ENCODE data around the gene ABAT.

Gene ABAT

GRCh38 chr16:8717892-8718415 lies 43.5 kb downstream of the ABAT start:
- DNase-seq (ENCODE audit: low read depth): no peak

GRCh38 chr16:8718851-8719680 lies 44.6 kb downstream of the ABAT start:
- no peak for DNase-seq (ENCODE audit: low read depth)

DNA sequence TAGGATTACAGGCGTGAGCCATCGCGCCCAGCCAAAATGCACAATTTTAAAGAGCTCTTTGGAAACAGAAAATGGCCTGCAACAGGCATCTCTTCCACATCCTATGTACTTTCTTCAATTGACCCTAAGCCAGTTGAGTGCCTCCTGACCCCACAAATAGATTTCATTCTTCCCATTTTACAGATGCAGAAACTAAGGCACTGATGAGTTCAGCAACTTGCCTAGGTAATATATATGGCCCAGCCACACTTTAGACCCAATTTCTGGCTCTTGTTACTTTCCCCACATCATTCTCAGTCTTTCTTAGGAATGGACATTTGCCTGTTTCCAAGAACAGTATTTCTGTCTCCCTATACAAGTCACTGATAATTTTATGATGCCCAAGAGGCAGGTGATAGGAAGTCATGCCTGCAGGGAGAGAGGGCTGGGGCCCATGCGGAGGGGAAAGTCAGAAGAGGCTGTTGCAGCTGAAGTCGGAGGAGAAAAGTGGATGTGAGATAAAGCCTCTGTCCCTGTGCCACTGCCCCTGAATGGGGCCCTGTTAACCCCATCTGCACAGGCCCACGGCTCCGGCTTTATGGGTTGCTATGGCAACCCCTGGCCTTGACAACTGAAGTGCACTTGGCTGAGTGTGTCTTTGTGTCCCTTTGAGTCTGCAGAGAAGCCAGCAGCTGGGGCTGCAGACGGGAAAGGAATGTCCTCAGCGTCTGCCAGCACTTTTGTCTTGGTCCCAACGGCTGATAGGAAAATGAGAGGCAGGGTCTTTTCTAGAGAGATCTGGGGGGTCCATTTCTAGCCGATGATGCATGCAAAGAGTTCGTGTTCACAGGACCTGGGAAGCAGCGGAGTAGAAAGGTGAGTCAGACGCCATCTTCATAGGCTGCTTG lies 45.9 kb downstream of the ABAT start:
- no peak for DNase-seq (ENCODE audit: low read depth)

DNA sequence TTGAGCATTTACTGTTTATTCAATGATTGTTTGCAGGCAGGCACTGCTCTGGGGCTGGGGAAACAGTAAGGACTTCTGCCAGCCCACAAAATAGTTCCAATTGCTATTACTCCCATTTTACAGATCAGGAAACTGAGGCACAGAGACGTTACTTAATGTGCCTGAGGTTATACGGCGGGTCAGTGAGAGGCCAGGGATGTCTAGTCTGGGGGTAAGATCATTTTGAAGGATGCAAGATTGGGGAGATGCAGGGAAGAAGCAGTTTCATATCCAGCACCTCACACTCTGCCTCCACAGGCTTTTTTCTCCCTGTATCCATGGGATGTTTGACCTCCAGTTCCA lies 46.5 kb downstream of the ABAT start:
- no peak for DNase-seq (ENCODE audit: low read depth)

GRCh38 chr16:8721336-8722024 lies 47.1 kb downstream of the ABAT start:
- DNase-seq (ENCODE audit: low read depth): no peak

DNA sequence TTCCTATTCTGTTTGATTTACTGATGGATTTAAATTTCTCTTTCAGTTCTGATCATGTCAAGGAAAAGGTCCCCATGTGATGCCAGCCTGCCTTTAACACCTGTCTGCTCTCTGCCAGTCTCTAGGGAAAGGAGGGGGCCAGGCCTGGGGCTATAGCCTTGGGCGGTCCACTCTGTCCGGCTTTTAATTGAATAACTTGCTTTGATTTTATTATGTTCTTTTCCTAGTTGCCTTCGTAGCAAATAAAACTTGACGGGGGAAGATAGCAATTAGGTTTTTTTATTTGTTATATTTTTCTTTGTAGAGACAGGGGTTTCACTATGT lies 47.6 kb downstream of the ABAT start:
- DNase-seq (ENCODE audit: low read depth): no peak

DNA sequence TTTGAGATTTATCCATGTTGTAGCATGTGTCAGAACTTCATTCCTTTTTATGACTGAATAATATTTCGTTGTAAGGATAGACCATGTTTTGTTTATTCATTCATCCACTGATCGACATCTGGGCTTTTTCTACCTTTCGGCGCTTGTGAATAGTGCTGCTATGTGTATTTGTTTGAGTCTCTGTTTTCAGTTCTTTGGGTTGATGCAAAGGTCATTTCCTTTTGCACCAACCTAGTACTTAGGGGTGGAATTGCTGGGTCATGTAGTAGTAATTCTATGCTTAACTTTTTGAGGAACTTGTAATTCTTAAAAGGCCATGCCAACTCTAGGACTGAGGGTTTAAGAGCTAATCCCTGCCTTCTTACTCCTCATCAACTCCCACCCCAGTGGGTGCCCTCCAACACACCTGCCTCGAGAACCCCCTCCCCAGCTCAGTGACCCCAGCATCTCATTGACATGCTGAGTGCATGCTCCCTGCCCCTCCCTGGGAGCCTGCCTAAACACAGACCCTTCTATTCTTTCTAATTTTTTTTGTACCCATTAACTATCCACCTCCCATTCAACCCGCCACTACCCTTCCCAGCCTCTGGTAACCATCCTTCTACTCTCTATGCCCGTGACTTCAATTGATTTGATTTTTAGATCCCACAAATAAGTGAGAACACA lies 51.2 kb downstream of the ABAT start:
- DNase-seq (ENCODE audit: low read depth): no peak

GRCh38 chr16:8727131-8727806 lies 52.9 kb downstream of the ABAT start:
- no peak for DNase-seq (ENCODE audit: low read depth)

DNA sequence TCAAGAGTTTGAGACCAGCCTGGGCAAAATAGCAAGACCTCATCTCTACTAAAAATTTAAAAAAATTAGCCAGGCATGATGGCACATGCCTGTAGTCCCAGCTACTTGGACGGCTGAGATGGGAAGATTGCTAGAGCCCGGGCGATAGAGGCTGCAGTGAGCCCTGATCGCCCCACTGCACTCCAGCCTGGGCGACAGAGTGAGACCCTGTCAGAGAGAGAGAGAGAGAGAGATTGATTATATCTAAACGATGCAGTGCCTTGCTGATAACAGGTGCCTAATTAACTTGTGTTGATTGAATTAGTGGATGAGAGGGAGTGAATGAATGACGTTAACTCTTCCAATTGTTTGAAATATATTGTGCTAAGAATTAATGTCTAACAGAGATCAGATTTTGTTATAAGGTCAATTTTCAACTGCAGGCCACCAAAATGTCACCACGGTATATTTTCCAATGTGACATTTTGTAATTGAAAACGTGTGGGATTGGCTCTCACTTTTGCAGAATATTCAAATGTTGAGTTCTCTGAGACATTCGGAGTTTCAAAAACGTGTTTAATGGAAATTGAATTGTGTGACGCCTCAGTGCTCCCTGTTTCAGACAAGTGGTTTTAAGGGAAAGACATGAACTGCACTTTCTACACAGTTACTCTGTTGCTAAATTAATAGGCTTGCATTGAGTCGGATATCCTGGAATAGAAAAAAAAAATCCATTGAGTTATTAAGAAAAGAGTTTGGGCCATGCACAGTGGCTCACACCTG lies 53.6 kb downstream of the ABAT start:
- DNase-seq (ENCODE audit: low read depth): no peak

DNA sequence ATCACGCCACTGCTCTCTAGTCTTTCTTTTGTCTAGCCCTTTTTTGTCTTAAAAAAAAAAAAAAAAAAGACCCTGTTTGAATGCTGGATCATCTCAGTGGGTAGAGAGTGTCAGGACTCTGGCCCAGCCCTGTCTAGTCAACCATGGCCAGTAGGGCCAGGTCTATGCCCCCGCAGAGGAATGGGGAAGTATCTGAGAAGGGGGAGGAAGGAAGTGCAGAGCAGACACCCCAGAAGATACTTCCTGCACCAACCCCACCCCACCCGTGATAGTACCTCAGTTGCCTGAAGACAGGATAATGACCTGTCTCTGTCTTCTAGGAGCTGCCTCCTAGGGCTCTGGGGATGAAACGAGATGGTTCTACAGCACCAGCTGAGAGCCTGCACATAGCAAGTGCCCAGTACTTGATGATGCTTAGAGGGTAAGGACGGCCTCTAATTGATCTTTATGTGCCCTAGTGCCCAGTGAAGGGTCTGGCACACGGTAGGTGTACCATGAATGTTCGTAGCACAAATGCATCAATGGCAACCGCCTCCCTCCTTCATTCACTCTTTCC lies 55.4 kb downstream of the ABAT start:
- DNase-seq (ENCODE audit: low read depth): no peak

- no peak for DNase-seq (ENCODE audit: low read depth)
These were observed 56.0 kb downstream of the ABAT start for GRCh38 chr16:8730335-8730915.

GRCh38 chr16:8733849-8734540 lies 59.6 kb downstream of the ABAT start:
- no peak for DNase-seq (ENCODE audit: low read depth)

- no peak for DNase-seq (ENCODE audit: low read depth)
These were observed 61.2 kb downstream of the ABAT start for GRCh38 chr16:8735574-8735973.

GRCh38 chr16:8736123-8736668 lies 61.8 kb downstream of the ABAT start:
- no peak for DNase-seq (ENCODE audit: low read depth)

DNA sequence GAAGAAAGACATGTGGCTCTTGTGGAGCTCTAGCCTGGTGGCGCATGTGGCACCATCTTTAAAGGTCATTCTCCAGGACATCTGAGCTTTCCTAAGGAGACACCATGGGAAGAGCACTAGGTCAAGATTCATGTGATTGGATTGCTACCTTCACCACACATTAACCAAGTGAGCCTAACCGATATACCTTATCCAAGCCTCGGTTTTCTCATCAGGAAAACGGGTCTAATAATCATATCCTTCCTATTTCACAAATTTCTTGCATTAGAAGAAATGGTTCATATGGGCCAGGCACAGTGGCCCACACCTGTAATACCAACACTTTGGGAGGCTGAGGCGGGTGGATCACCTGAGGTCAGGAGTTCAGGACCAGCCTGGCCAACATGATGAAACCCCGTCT lies 64.7 kb downstream of the ABAT start:
- no peak for DNase-seq (ENCODE audit: low read depth)

DNA sequence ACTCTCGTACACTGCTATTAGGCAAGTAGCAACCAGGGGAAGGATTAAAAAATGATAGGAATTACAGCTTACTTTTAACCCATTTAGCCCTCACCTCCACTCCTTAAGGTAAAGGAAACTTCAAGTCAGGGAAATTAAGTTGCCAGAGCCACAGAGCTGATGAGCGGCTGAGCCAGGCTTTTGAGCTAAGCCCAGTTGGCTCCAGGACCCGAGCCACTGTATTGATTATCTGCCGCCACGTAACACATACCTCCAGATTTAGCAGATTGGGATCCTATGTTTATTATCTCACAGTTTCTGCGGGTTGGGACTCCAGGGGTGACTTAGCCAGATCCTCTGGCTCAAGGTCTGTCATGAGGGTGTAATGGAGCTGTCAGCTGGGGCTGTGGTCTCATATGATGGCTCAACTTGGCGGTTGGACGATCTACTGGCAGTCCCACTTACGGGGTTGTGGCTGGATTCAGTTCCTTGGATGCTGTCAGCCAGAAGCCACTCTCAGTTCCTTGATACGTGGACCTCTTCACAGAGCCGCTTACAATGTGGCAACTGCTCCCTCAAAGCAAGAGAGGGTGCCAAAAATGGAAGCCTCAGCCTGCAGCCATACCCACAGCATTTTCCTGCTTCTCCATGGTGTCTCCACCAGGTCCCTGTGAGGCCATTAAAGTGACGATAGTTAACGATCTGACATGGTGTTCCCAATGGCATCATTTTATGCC lies 65.7 kb downstream of the ABAT start:
- no peak for DNase-seq (ENCODE audit: low read depth)

- no peak for DNase-seq (ENCODE audit: low read depth)
These were observed 66.4 kb downstream of the ABAT start for GRCh38 chr16:8740775-8741355.

DNA sequence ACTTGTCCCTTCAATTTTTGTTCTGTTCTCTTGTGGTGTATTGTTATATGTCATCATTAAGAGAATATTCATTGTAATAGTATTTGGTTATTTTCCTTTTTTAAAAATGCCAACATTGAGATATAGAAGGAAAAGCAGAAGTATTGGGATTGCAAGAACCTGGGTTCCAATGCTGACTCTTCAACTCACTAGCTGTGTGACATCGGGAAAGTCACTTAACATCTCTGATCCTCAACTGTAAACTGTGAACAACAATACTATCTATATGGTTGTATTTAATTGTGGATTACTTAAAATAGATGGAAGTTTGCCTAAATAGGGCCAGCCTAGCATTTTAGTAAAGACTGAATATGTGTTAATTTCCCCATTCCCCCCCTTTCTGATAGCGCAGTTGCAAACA lies 67.2 kb downstream of the ABAT start:
- DNase-seq (ENCODE audit: low read depth): no peak

All from stromal cell of bone marrow (primary cell).